DMS 273 treated with DMSO at 0.1 percent for 48 hours (cell line): ENCODE measurements around the gene SND1.

Experiments used
- DNase-seq: peaks from one replicate; lab custom pipeline; 2025; lab: John Stamatoyannopoulos, UW

SND1 gene

GRCh38 chr7:128021366-128021765, 369.4 kb downstream of the SND1 start:
- DNase-seq: no peak

DNA sequence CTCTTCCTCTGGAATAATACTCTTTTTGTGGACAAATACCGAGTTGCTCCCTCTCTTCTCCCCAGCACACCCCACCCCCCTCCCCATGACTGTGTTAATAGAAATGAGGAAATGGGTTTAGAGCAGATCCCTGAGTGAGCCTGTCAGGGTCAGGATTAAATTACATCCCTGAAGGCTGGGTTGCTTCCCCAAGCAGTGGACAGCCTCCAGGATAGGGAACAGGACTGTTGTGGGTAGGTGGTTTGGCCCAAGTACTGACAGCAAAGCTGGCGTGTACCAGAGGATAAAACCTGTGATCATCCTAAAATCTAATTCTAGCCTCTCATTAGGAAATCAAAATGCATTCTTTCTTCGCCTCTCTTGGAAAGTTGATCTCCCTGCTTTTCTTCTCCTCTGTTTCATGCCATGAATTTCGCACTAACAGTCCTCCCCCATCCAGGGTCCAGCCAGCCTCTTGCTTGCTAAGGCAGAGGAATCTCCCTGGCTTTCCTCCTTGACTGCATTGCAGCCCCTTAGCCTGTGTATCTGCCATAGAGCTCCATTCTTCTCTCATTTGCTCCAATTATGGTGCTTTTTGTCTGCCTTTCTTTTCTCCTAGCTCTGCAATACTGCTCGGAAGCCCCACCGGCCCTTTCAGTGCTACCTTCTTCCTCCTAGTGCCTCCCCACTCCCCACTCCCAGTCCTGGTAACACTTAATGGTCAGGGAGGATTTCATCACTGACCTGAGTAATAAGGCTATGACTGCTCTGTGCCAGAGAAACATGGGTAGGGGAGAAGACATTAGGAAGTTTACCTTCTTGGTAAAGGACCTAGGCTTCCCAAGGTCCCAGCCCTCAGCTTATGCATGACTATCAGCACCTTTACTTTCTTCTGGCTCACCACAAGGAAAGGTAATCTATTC, 370.9 kb downstream of the SND1 start:
- no peak for DNase-seq

GRCh38 chr7:128024151-128024550, 372.2 kb downstream of the SND1 start:
- DNase-seq: no peak

GRCh38 chr7:128025380-128025779, 373.4 kb downstream of the SND1 start:
- no peak for DNase-seq

DNA sequence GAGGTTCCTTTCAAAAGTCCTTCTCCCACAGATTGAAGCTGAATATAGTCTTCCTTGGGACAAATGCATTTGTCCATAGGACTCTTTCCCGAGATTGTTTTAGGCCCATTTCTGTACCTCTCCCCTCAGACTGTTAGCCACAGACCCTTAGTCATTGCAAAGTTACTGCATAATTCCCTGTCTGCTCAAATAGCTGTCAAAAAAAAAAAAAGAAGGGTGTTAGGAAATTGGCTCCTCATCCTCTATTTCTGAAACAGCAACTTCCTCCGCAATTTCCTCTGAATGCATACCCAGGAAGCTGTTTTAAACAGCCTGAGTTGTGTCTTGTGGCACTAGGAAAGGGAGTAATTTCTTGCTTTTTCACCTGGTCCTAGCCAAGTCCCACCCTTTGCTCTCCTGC, 373.8 kb downstream of the SND1 start:
- no peak for DNase-seq

DNA sequence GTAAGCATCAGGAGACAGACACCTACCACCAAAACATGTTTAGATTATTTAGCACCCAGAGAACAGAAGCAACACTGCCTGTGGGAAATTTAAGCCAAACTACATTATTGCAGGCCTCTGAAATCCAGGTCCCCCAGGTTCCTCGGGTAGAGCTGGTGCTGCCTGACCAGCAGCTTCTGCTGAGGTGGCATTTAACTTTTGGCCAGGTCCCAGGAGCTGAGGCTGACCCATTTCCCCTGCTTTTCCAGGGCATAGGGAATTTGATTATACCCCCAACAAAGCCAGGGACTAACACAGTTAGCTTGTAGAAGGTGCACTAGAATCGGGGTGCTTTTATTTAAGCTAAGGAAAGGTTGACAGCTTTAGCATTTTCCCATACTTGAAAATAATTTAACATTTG, 374.6 kb downstream of the SND1 start:
- no peak for DNase-seq

GRCh38 chr7:128027485-128027980, 375.5 kb downstream of the SND1 start:
- no peak for DNase-seq

GRCh38 chr7:128029405-128029995, 377.5 kb downstream of the SND1 start:
- DNase-seq: no peak

DNA sequence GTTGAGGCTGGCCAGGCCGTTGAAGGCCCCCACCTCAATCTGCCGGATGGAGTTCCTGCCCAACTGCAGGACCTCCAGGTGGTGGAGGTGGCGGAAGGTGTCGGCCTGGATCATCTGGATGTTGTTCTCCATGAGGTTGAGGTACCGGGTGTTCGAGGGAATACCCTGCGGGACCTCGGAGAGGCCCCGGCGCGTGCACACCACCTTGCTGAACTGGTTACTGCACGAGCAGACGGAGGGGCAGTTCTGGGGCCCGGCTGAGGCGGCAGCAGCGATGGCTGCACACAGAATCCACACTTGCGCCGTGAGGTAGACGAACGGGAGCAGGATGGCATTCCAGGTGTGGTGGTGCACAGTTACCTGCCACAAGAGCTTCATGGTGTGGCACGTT, 378.3 kb downstream of the SND1 start:
- DNase-seq: no peak

DNA sequence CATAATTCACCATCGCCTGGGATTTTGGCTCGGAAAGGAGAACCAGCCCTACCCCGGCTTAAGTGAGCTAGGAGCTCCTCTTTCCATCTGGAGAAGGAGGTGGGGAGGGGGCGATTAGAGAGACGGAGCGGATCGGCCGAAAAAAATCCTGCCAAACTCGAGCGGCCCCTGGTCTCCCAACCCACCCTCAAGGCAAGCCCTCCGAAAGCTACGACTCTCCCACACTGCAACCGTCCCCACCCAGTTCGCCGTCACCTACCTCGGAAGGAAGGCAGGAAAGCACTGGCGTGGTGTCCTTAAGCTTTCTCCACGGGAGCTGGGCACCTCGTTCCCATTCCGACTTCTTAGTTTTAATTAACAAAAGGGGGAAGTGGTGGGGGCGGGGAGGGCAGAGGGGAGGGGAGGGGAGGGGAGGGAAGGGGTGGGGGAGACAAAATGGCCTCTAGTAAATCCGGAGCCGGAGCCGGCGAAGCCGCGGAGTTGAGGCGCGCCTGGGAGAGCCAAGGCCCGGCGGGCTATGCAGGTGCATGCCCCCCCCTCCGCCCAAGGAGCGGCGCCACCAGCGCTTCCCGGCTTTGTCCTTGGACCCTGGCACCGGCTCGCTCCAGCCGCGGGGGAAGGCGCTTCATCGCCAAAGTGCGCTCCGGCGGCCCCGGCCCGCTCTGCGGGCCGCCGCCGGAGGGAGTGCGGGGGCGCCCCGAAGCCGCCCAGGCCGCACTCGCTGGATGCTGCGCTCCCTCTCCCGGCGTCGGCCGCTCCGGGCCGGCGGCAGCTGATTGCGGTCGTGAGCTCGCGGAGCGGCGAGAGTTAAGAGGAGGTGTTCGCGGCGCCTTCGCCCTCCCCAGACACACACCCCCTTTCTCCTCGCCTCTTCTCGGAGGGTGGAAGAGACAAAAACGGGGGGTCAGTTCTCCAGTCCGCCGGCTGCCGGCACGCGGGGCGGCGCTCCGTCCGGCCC, 378.9 kb downstream of the SND1 start, which contains the start of gene LRRC4:
LRRC4 (minus strand) TSS at position 784 of the 958 bp plus-strand sequence. CDS start 797 bp downstream, outside the sequence.
- DNase-seq: no peak

GRCh38 chr7:128031901-128032604, 380.1 kb downstream of the SND1 start:
- DNase-seq: no peak

DNA sequence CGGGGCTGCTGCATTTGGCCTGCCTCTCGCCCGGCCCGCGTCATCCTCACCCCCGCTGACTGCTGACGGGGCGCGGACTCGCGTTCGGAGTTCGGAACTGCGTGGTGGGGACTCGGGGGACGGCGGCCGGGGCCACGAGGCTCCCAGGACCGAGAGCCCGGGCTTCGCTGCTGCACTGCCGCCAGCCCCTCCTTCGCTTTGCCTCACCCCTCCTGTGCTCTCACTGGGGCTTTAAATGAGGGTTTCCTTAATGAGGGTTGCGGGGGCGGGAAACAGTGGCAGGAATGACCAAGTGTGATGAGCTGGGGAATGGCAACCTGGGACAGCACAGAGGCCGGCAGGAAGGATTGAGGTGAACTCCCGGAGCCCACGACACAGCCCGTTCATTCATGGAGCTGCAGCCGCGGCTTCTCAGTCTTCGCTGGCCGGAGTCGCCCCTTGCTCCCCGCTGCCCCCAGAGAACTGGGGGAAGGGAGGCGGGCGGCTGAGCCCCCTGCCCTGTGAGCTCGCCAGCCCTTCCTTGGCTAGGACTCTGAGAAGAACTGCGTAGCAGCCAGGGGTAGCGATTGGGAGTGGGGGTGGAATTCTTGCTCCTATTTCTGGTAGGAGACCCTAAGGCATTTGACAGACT, 380.7 kb downstream of the SND1 start:
- no peak for DNase-seq

- DNase-seq: no peak
Observed at GRCh38 chr7:128033246-128033645, 381.3 kb downstream of the SND1 start.

GRCh38 chr7:128034825-128035224, 382.8 kb downstream of the SND1 start:
- DNase-seq: no peak

DNA sequence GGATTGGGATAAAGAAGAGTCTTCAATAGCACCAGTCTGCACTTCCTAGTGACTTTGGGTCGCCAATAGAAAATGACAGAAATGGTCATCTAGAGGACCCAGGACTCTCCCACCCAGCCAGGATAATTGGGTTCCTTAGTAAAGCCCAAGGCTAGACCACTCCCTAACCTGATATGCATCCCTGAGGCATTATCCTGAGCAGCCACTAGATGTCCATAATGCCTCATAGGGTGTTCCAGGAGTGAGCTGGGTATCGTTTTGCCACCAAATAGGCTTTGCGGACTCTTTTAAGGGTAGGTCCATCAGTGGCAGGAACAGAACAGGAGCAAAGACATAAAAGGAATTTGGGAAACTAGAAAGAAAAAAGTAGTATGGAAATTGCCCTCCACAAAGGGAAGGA, 383.7 kb downstream of the SND1 start:
- no peak for DNase-seq

DNA sequence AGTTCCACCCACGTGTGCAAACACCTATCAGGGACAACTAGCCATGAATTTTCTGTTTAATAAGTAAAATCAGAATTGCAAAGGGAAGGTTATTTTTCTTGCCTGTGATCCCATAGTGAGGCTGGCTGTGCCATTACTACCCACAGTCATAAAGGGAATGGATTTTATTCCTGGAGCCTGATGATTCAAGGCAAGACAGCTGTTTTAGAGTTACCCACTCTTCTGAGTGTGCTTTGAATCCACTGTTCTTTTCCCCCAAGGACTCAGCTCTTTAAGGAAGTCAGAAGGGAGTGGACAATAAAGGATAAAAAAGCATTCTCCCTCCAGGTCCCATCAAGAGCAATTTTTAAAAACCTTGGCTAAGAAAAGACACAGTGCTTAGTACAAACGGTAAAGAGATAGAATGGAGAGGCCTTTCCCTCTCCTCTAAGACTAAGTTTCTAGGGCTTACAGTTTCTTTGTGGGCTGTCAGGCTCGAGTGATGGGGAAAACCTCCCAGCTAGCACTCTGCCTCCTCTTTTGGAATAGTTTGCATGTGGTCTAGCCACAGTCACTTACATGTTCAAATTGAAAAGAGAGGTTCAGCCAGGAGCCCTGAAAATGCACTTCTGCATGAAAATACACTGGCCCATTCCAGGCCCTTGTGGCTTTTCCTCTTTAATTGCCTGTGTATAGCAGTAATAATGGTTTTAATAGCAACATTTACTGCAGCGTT, 384.4 kb downstream of the SND1 start:
- no peak for DNase-seq

DNA sequence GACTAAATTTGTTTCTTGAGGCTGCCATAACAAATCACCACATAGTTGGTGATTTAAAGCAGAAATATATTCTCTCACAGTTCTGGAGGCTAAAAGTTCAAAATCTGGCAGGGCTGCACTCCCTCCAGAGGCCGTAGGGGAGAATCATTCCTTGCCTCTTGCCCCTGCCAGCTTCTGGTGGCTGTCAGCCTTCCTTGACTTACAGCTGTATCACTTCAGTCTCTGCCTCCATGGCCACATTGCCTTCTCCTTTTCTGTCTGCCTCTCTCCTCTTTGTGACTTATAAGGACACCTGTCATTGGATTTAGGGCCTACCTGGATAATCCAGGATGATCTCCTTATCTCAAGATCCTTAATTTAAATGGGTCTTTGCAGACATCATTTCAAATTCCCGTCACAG, 385.1 kb downstream of the SND1 start:
- DNase-seq: no peak

GRCh38 chr7:128037880-128038619, 386.1 kb downstream of the SND1 start:
- DNase-seq: no peak

DNA sequence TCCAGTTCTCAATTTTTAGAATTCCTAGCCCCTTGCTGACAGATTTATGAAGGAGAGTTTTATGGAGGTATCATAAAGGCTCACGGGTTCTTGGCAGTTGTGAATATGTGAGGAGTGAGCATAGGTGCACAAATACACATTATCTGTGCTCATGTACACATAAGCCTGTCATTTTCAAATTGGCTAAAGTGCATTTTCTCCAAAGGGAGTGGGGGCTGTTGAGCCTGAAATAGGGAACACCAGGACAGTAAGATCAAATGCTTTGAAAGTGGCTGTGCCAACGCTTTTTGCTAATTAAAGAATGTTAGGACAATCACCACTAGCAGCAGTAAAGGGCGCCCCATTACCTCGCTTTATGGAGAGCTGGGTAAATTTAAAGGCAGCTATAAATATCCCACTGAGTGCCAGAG, 387.6 kb downstream of the SND1 start:
- DNase-seq: no peak

GRCh38 chr7:128040205-128040604, 388.2 kb downstream of the SND1 start:
- DNase-seq: no peak
